ENCODE data around the gene P2RX3. TPM values are rescaled to one million over a fixed set of nuclear protein-coding genes. Genes with fewer than 3 reads are reported as not detected.
"Not testable (repeated sequence)": the region's sequence is repeated elsewhere in the genome, so short reads cannot be mapped to it uniquely, and the experiment has no call there.

The P2RX3 gene
- total RNA-seq, 2 donors from 2014 or later: not detected

DNA sequence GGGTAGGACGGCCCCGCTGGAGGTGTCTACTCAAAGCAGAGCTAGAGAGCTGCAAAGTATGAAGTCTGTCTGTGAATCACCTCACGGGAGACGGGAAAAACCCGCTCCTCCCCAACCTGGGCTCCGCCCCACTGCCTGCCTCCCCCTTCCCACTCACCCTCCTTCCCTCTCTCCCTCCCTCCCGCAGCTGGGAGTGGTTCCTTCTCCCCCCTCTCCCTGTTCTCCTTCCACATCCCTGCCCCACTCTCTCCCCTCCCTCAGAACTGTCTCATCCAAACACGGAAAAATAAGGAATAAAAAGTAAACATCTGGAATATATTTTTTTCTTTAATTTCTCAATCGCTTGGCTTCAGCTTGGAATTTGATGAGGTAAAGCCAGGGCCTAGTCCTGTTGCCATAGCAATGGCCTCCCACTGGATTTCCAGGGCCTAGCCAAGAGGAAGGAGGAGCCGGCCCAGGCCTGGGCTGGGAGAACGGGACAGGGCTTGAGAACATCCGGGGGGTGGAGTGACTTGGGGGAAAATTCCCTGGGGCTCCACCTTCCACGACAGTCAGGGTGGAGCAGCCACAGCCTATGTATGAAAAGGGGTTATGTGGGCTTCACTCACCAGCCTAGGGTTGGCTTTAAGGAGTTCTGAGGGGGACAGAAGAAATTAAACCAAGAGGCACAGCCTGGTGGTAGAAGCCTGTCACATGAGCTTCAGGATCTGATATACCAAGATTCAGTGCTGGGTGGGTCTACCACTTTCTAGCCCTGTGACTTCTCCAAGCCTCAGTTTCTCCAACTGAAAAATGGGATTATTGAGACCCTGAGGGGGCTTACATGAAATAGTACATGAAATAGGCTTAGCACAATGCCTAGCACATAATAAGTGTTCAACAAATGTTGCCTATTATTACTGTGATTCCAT lies 15.6 kb upstream of the P2RX3 start:
- intact Hi-C loops (cut with DNase I): loop anchor here (5.0 to 10.0 kb wide), 2 partner anchors 342 to 1820 kb away; partner anchors contain the start of genes FAM111A (in 1 of the 2) and ZDHHC5 (in 1 of the 2)

DNA sequence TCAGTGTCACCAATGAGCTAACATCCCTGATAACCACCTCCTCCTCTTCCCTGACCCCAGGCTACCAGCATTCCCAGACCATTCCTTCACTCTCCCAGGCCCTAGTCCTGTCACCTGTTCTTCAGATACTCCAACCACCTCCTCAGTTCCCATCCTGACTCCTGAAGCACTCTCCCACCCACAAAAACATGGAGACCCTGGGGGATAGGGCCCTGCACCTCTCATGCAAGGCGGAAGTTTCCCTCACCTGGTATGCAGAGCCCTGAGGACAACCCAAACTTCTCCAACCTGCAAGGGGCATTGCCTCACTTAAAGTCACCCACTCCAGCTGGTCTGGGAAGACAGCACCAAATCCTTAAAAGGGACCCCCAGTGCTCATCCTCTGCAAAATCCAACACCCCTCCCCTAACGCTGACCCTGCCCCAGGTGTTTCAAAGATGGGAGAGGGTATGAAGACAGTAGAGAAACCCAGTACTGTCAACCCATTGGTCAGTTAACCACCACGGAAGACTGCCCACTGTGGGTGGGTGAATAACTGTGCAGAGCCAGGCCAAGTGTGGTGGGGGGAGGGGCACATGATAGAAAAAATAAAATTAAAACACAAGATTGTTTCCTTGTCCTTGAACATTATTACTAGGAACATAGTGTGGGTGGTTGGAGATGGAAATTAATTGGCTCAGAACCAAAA lies 14.8 kb upstream of the P2RX3 start:
- no peak for DNase-seq (ENCODE audit: low spot score)
- intact Hi-C loops (cut with DNase I): loop anchor here (5.0 to 10.0 kb wide), 2 partner anchors 341 to 1819 kb away; partner anchors contain the start of genes FAM111A (in 1 of the 2) and ZDHHC5 (in 1 of the 2)

More for the DNA sequence above, 15.6 kb upstream of the P2RX3 start:
- DNase-seq (ENCODE audit: low spot score): peak; percentile 96

DNA sequence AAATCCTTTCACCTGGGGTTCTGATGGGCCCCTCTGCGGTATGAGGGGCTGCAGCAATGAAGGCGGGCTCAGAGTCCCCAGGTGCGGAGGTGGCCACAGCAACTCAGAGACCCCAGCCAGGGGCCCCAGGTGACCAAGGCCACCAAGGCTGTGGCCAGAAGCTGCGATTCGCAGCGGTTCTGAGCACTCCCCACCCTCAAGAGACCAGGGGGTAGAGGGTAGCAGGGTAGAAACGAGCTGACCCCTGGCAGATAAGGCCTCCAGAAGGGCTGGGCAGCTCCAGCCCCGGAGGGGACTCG lies 14.3 kb upstream of the P2RX3 start:
- no peak for DNase-seq (ENCODE audit: low spot score)
- intact Hi-C loops (cut with DNase I): loop anchor here (5.0 to 10.0 kb wide), 2 partner anchors 341 to 1818 kb away; partner anchors contain the start of genes FAM111A (in 1 of the 2) and ZDHHC5 (in 1 of the 2)

DNA sequence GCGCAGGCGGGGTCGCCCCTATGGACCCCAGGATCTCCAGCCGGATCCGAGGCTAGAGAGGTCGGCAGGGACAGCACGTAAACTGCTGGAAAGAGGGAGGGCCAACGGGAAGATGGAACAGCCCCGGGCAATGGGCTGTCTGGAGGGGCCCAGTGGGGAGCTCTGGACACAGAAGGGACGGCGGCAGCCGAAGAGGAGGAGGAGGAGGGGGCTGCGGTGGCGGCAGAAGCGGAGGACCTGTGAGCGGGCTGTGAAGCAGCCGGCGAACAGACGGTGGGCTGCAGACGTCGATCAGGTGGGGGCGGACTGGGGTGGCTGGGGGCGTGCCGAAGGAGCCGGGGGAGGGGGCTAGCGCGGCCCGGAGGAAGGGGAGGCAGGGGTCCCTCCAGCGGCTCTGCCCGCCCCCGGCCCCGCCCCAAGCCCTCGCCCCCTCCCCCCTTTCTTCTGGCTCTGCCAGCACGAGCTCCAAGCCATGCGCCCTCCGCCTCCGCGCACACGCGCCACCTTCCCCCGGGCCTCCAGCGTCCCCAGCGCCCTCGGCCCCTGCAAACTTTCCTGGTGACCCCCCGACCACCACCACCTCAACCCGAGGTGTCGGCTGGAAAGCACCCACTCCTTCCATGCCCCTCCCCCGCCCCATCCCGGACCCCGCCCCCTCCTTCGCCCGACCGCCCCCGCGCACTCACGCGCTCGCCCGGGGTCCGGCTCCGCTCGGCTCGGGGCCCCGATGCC lies 13.8 kb upstream of the P2RX3 start:
- peak; percentile 87 for DNase-seq (ENCODE audit: low spot score)
- intact Hi-C loops (cut with DNase I): loop anchor here (5.0 to 10.0 kb wide), 2 partner anchors 340 to 1818 kb away; partner anchors contain the start of genes FAM111A (in 1 of the 2) and ZDHHC5 (in 1 of the 2)

DNA sequence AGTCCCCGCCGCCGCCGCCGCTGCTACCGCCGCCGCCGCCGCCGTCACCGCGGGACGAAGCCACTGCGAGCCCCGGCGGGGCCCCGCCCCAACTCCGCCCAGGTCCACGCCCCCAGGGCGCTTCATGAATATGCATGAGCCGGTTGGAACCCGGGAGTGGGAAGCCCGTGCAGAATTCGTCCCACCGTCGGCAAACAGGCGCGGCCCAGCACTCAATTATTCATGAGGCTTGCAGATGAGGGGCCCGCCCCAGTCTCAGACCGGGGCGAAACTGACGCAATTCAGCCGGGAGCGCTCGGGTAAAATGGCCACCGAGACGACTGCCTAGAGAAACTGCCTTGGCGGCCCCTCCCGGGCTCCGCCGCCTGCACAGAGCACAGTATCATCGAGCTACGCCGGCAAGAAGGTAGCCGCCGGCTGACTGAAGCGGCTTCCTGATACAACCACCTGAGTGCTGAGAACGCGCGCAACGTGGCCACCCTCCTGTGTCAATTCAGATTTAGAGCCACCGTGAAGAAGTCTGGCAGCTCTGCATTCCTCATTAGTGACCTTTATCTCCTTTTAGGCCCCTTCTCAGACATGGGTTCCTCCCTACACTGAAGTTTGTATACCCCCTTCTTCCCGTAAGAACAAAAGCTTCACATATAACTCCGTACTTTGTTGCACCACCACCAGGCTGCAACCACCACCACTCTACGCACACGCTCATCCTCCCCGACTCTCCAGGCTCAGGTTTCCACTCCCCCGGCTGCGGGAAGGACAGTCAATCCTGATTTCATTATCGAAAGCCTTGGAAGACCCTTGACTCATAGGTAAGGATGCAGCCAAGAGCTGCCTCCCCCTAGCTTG lies 13.0 kb upstream of the P2RX3 start, which contains the start of gene TNKS1BP1:
TNKS1BP1 (minus strand) TSS at position 67 of the 849 bp plus-strand sequence. CDS start 3,067 bp downstream, outside the sequence.
- intact Hi-C loops (cut with DNase I): loop anchor here (5.0 to 10.0 kb wide), 2 partner anchors 340 to 1817 kb away; partner anchors contain the start of genes FAM111A (in 1 of the 2) and ZDHHC5 (in 1 of the 2)
- DNase-seq (ENCODE audit: low spot score): peak; percentile 99

DNA sequence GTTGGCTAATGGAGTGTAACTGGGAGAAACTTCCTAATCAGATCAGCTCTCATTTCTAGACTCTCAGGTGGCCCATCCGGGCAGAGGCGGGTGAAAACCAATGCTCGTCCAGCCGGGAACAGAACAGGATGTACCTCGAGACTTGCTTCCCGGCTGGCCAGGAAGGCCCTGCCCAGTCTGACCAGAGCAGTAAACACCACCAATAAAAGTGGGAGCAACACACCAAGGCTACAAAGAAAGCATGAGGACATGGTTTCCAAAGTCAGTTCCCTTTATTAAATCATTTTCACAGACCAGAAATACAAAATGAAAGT lies 12.5 kb upstream of the P2RX3 start:
- intact Hi-C loops (cut with DNase I): loop anchor here in 1 of 2 donors (10.0 kb wide), 1 partner anchor 339 kb away; the partner anchor contains the start of gene ZDHHC5
- DNase-seq (ENCODE audit: low spot score): peak; percentile 87

DNA sequence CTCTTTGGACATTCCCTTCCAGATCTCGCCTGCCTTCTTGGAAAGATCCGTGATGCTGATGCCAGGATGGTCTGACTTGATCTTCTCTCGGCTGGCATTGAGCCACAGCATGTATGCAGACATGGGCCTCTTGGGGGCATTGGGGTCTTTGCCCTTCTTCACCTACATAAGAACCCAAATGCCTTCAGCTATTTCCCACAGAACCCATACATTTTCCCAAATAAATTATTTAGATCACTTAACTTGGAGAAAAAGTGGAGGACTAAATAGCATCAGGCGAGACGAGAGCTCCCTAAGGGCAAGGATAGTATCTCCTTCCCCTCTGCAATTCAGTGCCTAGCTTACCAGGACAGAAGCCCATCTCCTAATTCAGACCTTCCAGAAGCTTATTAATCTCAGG lies 10.4 kb upstream of the P2RX3 start:
- DNase-seq (ENCODE audit: low spot score): no peak
- intact Hi-C loops (cut with DNase I): loop anchor here in 1 of 2 donors (10.0 kb wide), 1 partner anchor 337 kb away; the partner anchor contains the start of gene ZDHHC5

DNA sequence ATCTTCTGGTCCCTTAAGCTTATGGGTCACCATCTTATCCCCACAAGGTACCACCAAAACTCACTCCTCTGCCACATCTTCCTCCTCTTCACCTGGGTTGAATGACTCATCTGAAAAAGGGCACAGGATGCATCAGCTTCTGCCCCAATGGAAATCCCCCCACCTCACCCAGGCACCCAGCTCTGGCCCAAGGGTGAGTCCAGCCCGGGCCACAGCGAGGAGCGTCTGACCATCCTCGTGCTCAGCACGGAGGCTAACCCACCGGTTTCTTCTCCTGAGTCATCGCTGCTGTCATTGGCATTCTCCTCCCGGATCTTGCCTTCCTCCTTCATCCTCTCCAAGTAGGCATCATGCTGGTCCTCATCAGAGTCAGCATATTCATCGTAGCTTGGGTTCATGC lies 8.1 kb upstream of the P2RX3 start:
- intact Hi-C loops (cut with DNase I): no loop called here
- peak; percentile 34 for DNase-seq (ENCODE audit: low spot score)

DNA sequence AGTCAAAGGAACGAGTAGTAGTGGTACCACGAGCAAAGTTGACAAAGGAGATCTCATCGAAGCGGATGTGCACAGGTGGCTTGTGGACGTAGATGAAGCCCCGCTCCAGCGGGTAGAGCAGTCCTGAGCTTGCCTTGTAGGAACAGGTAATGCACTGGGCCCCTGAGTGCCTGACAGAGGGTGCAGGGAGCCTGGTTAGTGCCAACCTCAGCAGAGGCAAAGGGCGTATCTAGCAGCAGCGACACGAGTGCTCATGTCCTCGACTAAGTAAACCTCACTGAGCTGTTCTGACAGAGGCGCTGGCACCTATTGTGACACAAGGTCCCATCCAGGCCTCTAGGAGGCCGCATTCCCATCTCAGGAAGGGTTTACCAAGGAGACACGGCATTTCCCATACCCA lies 6.4 kb upstream of the P2RX3 start:
- DNase-seq (ENCODE audit: low spot score): peak; percentile 60
- intact Hi-C loops (cut with DNase I): no loop called here

DNA sequence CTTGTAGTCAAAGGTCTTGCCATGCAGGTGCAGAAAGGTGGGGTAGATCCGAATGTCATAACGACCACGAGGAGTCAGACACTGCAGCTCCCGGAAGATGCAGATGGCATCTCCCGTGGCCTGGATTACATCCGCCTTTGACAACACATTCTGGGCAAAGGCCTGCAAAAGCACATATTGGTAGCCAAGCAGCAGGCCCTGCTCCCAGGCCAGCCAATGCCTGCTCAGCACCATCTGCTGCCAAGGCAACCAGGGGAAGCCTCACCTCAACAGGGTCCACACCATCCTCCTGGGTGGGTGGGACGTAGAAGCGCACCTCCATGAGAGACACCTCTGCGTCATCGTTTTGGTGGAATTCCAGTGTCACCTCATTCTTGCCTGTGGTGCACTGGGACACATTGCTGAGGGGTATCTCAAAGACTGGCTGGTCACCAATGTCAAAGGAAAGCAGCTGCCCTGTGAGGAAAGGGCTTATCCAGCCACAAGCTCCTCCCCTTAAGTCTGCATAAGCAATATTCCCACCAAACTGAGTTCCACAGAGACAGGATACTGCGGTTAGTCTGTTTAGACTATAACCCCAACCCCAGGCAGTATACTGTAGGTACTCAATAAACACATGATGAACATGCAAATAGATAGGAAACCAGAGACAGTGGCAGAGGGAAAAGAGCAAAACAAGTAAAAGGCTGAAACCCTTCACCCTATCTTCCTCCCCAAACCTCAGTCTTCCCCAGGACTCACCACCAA lies 5.3 kb upstream of the P2RX3 start:
- DNase-seq (ENCODE audit: low spot score): peak; percentile 78
- intact Hi-C loops (cut with DNase I): no loop called here

DNA sequence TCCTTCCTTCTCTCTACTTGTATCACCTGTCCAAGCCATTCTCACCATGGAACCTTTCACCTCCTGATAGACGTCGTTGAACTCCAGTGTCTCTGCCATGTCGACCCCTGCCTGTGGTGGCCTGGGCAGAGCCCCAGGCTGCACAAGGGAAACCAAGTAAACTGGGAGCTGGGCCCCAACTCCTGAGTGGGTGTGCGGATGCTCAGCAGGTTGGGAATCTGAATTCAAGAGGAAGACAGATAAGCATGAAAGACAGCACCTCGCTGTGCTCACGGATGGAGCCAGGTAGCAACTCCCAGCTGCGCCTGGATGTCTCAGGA lies 3.2 kb upstream of the P2RX3 start:
- no peak for DNase-seq (ENCODE audit: low spot score)
- intact Hi-C loops (cut with DNase I): no loop called here

DNA sequence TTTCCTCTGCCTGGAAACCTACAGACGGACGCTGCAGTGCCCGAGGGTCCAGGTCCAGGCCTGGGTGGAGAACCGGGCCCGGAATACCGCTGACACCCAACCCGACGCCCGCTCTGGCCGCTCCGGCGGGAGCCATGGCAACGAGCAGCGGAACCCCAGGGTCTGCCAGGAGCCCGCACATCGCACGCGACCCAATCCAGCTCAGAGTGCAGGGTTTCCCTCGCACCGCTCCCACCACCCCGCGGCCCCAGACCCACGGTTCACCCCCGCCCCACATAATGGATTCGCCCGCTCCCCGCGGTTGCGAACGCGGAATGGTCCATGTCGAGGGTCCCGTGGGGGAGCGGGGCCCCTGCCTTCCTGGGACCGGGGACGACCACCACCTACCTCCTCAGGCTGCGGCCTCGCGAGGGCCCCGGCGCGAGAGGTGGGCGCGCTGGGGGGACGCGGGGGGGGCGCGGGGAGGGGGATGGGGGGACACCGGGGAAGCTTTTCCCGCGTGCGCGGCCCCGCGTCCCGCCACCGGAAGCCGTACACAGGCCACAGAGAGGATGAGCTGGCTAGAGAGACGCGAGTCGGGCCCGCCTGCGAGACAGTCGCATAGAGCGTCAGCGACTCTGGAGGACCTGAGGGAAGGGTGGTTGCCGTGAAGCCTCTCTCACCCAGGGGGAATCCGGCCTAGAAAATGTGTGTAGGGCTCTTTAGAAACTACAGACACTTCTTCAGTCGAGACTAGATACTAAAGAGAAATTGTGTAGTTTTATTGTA lies 2.6 kb upstream of the P2RX3 start, which contains the start of gene SSRP1:
SSRP1 (minus strand) TSS at position 550 of the 768 bp plus-strand sequence. CDS start 771 bp downstream, outside the sequence.
- intact Hi-C loops (cut with DNase I): no loop called here
- DNase-seq (ENCODE audit: low spot score): peak; percentile 97

DNA sequence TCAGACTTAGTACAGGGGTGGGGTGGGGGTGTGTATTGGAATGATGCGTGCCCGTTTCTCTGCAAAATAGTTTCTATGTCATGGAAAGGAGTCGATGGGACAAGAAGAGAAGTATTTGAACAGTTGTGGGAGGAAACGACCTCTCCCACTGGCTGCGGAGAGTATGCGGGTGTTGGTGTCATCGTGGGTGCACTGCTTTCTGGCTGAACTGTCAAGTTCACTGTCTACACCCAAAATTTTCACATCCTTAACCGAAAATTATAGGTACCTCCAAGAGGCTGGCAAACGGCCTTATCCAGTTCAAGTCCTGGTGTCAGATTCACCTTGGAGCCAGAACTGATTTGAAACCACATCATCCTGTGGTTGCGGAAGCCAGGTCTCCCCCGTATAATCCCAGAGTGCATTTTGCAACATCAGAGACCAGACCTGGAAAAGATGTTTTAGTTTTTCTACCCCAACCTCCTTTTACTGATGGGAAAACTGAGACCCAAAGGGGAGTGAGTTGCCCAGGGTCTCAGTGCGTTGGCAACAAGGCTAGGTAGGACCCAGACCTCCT lies 2.0 kb upstream of the P2RX3 start:
- intact Hi-C loops (cut with DNase I): no loop called here
- DNase-seq (ENCODE audit: low spot score): peak; percentile 45

DNA sequence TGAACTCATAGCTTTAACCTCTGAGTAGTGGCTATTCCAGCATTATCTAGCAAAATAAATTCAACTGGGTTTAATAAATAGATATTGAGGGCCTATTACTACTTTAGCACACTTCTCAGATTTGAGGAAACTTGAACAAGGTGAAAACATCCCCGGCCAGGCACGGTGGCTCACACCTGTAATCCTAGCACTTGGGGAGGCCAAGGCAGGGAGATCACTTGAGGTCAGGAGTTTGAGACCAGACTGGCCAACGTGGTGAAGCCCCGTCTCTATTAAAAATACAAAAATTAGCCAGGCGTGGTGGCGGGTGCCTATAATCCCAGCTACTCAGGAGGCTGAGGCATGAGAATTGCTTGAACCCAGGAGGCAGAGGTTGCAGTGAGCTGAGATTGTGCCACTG lies 1.3 kb upstream of the P2RX3 start:
- intact Hi-C loops (cut with DNase I): not testable (repeated sequence)
- peak; percentile 52 for DNase-seq (ENCODE audit: low spot score)

DNA sequence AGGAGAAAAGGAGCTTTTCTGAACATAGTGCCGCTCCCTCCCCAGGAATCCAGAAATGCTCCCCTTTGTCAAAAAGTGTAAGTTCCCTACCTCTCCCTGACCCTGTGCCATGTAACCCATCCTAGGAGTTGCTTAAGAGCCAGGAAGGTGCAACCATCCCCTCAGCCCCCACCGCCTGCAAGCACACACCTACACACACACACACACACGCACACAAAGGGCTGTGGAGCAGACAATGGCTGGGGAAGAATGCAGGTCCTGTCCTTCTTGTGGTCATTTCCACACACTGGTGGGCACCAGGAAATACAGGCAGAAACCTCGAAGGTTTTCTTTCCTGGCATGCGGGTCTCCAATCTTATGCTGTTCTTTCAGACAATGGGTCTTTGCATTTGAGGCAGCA lies 1.2 kb downstream of the P2RX3 start:
- peak; percentile 16 for DNase-seq (ENCODE audit: low spot score)
- intact Hi-C loops (cut with DNase I): no loop called here

DNA sequence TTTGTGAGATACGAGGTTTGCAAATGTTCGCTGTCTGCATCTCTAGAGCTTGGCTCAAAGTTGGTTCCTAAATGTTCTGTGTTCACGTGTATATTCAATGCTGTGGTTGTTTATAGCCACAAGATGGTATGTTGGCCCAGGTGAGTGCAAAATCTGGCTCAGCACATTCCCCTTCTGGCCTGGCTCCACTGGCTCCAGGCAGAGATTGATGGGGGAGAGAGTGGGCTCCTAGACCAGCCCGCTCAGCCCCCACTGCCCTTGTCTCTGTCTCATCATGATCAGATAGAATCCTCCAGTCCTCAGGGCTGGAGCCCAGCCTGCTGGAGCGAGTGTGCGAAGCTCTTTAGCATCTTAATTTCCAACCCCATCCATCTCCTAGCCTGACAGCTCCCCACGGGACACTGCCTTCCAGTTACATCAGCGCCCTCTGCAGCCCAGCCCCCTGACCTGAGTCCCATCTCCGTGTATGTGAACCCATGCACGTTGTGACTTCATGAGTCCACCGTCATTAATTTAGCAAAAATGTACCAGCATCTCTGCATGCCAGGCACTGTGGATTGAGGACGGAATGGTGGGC lies 2.0 kb downstream of the P2RX3 start:
- DNase-seq (ENCODE audit: low spot score): peak; percentile 78
- intact Hi-C loops (cut with DNase I): no loop called here
